SKM-1 (cell line): Measurements from ENCODE around the gene TMEM87A.

Experiments
- DNase-seq: peaks from one replicate; lab custom pipeline; 2025; ENCODE audit not compliant: unreplicated experiment; lab: John Stamatoyannopoulos, UW

Gene TMEM87A

GRCh38 chr15:42163947-42164550, 109.2 kb downstream of the TMEM87A start:
- DNase-seq, result no peak

- DNase-seq, result no peak
These were observed 109.9 kb downstream of the TMEM87A start for GRCh38 chr15:42163291-42163690.
